Right lobe of liver (tissue), 4 donors: ENCODE measurements around the gene TAF11L6.
"Not testable (repeated sequence)": the region's sequence is repeated elsewhere in the genome, so short reads cannot be mapped to it uniquely, and the experiment has no call there.

ENCODE experiments used
- POLR2A ChIP-seq: fragments of 450-650 bp; IDR thresholded peaks from one replicate; pipeline ENCODE4 v1.6.1; 2017; ENCODE audit warnings: antibody characterized with exemption, mild to moderate bottlenecking
- TF ChIP-seq, protein P1 (sequence below), 4 donors: fragments of 200-600 bp in 3 of 4; fragments of 450-650 bp in 1 of 4; IDR thresholded peaks; one replicate each; pipeline versions ENCODE4 v1.5.1 to v1.8.0; 2016 to 2022; ENCODE audit warnings: antibody characterized with exemption in 4 of 4, mild to moderate bottlenecking in 2 of 4
- donor health status: DM: no; HTN: no; CAD: no.
- donor health status: DM: no; HTN: no; CAD: no.
- donor health status: DM: no; HTN: yes; CAD: no.

DNA sequence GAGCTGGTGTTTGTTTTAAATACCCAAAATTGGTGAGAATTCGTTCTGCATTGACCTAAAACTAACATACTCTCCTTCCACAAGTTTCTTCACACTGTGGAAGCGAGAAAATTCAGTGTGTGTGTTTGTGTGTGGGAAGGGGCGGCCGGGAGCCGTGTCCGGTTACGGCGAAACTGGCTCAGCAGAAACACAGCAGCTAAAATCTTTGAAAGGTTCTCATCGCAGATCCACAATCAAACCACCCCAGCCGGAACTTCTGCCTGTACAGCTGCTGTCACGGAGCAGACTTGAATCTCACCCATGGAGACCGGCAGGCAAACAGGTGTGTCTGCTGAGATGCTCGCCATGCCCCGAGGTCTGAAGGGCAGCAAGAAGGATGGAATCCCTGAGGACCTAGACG is at the start of gene TAF11L6:
- TF ChIP-seq, protein P1, sequence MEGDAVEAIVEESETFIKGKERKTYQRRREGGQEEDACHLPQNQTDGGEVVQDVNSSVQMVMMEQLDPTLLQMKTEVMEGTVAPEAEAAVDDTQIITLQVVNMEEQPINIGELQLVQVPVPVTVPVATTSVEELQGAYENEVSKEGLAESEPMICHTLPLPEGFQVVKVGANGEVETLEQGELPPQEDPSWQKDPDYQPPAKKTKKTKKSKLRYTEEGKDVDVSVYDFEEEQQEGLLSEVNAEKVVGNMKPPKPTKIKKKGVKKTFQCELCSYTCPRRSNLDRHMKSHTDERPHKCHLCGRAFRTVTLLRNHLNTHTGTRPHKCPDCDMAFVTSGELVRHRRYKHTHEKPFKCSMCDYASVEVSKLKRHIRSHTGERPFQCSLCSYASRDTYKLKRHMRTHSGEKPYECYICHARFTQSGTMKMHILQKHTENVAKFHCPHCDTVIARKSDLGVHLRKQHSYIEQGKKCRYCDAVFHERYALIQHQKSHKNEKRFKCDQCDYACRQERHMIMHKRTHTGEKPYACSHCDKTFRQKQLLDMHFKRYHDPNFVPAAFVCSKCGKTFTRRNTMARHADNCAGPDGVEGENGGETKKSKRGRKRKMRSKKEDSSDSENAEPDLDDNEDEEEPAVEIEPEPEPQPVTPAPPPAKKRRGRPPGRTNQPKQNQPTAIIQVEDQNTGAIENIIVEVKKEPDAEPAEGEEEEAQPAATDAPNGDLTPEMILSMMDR (IDR thresholded peaks at IDR 0.05), result not testable (repeated sequence)
- TF ChIP-seq POLR2A, result not testable (repeated sequence)
